ENCODE measurements around the gene EVC.

The EVC gene

GRCh38 chr4:5802565-5802964 lies 91.6 kb downstream of the EVC start:
- no peak for TF ChIP-seq CTCF (IDR thresholded peaks at IDR 0.05; ENCODE audit: control extremely low read depth, extremely low read depth, low read depth, missing control alignments)
- no peak for DNase-seq (ENCODE audit: extremely low spot score)
- CTCF ChIA-PET = no interaction called here
- POLR2A ChIA-PET = no interaction called here

GRCh38 chr4:5804656-5805055 lies 93.7 kb downstream of the EVC start:
- POLR2A ChIA-PET = no interaction called here
- no peak for DNase-seq (ENCODE audit: extremely low spot score)
- CTCF ChIA-PET = interaction anchor here (1.0 kb wide), 1 partner anchor 8 kb away, joined by 5 read pairs; no protein-coding TSS in a partner anchor
- TF ChIP-seq CTCF (IDR thresholded peaks at IDR 0.05; ENCODE audit: control extremely low read depth, extremely low read depth, low read depth, missing control alignments) = no peak

- TF ChIP-seq CTCF (IDR thresholded peaks at IDR 0.05; ENCODE audit: control extremely low read depth, extremely low read depth, low read depth, missing control alignments) = no peak
- no peak for DNase-seq (ENCODE audit: extremely low spot score)
- ChIA-PET CTCF (no interaction called here), POLR2A (no interaction called here)
Observed at GRCh38 chr4:5805270-5805669, 94.3 kb downstream of the EVC start.

GRCh38 chr4:5808081-5808741 lies 97.2 kb downstream of the EVC start:
- no peak for TF ChIP-seq CTCF (IDR thresholded peaks at IDR 0.05; ENCODE audit: control extremely low read depth, extremely low read depth, low read depth, missing control alignments)
- no peak for DNase-seq (ENCODE audit: extremely low spot score)
- ChIA-PET POLR2A (interaction anchor here (0.6 kb wide), 1 partner anchor 333 kb away, joined by 4 read pairs; no protein-coding TSS in a partner anchor), CTCF (interaction anchor here (1.5 kb wide), 1 partner anchor 13 kb away, joined by 4 read pairs; no protein-coding TSS in a partner anchor)

DNA sequence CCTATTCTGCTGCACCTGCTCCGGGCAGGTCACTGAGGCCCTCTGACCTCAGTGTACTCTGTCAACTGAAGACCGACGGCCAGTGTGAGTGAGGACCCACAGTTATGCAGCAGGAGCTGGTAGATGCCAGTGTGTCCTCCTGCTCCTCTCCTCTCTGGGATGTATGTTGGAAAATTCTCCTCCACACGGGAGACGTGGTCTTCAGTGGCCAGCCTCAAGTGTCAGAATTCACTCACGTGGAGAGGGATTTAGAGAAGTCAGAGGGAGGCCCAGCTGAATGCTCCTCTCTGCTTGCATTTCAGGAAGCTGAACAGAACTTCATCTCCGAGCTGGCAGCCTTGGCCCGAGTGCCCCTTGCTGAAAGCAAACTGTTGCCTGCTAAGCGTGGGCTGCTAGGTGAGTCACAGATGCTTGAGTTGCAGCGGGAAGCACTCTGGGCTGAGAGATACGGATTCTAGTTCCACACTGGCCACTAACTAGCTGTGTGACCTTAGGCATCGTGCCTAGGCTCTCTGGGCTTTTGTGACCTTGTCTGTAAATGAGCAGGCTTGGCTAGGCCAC lies 98.3 kb downstream of the EVC start:
- ChIA-PET POLR2A (no interaction called here), CTCF (no interaction called here)
- no peak for DNase-seq (ENCODE audit: extremely low spot score)
- TF ChIP-seq CTCF (IDR thresholded peaks at IDR 0.05; ENCODE audit: control extremely low read depth, extremely low read depth, low read depth, missing control alignments) = no peak

- TF ChIP-seq CTCF (IDR thresholded peaks at IDR 0.05; ENCODE audit: control extremely low read depth, extremely low read depth, low read depth, missing control alignments) = no peak
- CTCF ChIA-PET = no interaction called here
- DNase-seq (ENCODE audit: extremely low spot score) = no peak
- POLR2A ChIA-PET = no interaction called here
Observed at GRCh38 chr4:5810151-5810550, 99.2 kb downstream of the EVC start.

Measured in GM10248 (cell line).